RWPE2 (cell line): Measurements from ENCODE around the gene SSRP1.
A peak's percentile ranks its signal among the peaks of the same experiment; 100 is the strongest.

Experiments
- ATAC-seq: fragments of 200-7000 bp; cut with Tn5 transposase; 3 replicates; pipeline ENCODE4 v1.9.1; 2021; ENCODE audit warnings: low read depth
- DNase-seq: peaks from one replicate; pipeline ENCODE4 v3.0.0-alpha.2; 2020; ENCODE audit warnings: low spot score
- H3K27ac ChIP-seq: fragments of 450-650 bp; 2 replicates; pipeline ENCODE4 v1.5.1; 2017; ENCODE audit warnings: mild to moderate bottlenecking; ENCODE audit not compliant: poor library complexity, severe bottlenecking
- H3K27me3 ChIP-seq: fragments of 250-450 bp; sonication (Bioruptor Pico); 2 replicates; pipeline ENCODE4 v1.5.1; 2021; ENCODE audit warnings: mild to moderate bottlenecking, moderate library complexity; ENCODE audit not compliant: insufficient read depth, poor library complexity, severe bottlenecking
- H3K36me3 ChIP-seq: fragments of 250-450 bp; sonication (Bioruptor Pico); 2 replicates; pipeline ENCODE4 v1.5.1; 2020; ENCODE audit warnings: low read depth, mild to moderate bottlenecking, moderate library complexity
- H3K4me1 ChIP-seq: fragments of 250-450 bp; sonication (Bioruptor Pico); 2 replicates; pipeline ENCODE4 v1.5.1; 2021; ENCODE audit warnings: mild to moderate bottlenecking, moderate library complexity; ENCODE audit not compliant: insufficient read depth, poor library complexity, severe bottlenecking
- H3K4me3 ChIP-seq: fragments of 250-450 bp; sonication (Bioruptor Pico); 2 replicates; pipeline ENCODE4 v1.5.1; 2021; ENCODE audit warnings: mild to moderate bottlenecking, moderate library complexity; ENCODE audit not compliant: severe bottlenecking
- H3K9me3 ChIP-seq: fragments of 250-450 bp; sonication (Bioruptor Pico); 2 replicates; pipeline ENCODE4 v1.5.1; 2021; ENCODE audit warnings: mild to moderate bottlenecking, moderate library complexity; ENCODE audit not compliant: severe bottlenecking
- CTCF ChIP-seq: fragments of 450-650 bp; IDR thresholded peaks from one replicate; pipeline ENCODE4 v1.5.1; 2017; ENCODE audit warnings: mild to moderate bottlenecking, moderate library complexity; ENCODE audit not compliant: poor library complexity, severe bottlenecking

SSRP1 gene

GRCh38 chr11:57323167-57323854 lies 12.4 kb downstream of the SSRP1 start:
- no peaks in the 10 kb centered on the region for H3K9me3 ChIP-seq
- TF ChIP-seq CTCF = no peak
- peaks cover 23% of the 10 kb centered on the region for H3K4me1 ChIP-seq
- H3K27me3 ChIP-seq = no peaks in the 10 kb centered on the region
- ATAC-seq (no peak), DNase-seq (no peak)
- peak overlapping the region; percentile 58 for H3K4me3 ChIP-seq
- H3K27ac ChIP-seq = peak overlapping the region; percentile 92
- H3K36me3 ChIP-seq = peaks cover 60% of the 10 kb centered on the region

- DNase-seq = peak; percentile 97
- Histone ChIP-seq H3K9me3 (no peaks in the 10 kb centered on the region), H3K4me1 (peaks cover 23% of the 10 kb centered on the region), H3K36me3 (peaks cover 60% of the 10 kb centered on the region), H3K4me3 (peak overlapping the region; percentile 58), H3K27me3 (no peaks in the 10 kb centered on the region), H3K27ac (peak overlapping the region; percentile 92)
- peak; percentile 64 for ATAC-seq
- TF ChIP-seq CTCF = no peak
Observed at GRCh38 chr11:57322256-57323166, 13.2 kb downstream of the SSRP1 start.

- H3K27ac ChIP-seq = peak overlapping the region; percentile 92
- peaks cover 21% of the 10 kb centered on the region for H3K4me1 ChIP-seq
- TF ChIP-seq CTCF = no peak
- DNase-seq (no peak), ATAC-seq (no peak)
- H3K27me3 ChIP-seq = no peaks in the 10 kb centered on the region
- peak overlapping the region; percentile 58 for H3K4me3 ChIP-seq
- peaks cover 62% of the 10 kb centered on the region for H3K36me3 ChIP-seq
- H3K9me3 ChIP-seq = no peaks in the 10 kb centered on the region
Observed at GRCh38 chr11:57321388-57322255, 14.1 kb downstream of the SSRP1 start.

- peak overlapping the region; percentile 92 for H3K27ac ChIP-seq
- H3K4me3 ChIP-seq = no peak overlapping the region
- DNase-seq = no peak
- ATAC-seq = no peak
- H3K4me1 ChIP-seq = peaks cover 14% of the 10 kb centered on the region
- H3K36me3 ChIP-seq = peaks cover 62% of the 10 kb centered on the region
- TF ChIP-seq CTCF = no peak
- H3K27me3 ChIP-seq = no peaks in the 10 kb centered on the region
- H3K9me3 ChIP-seq = no peaks in the 10 kb centered on the region
Observed at GRCh38 chr11:57320719-57321387, 14.8 kb downstream of the SSRP1 start.
